NT2/D1 (cell line): ENCODE data around the gene NHSL1.

ENCODE experiments used
- SUZ12 ChIP-seq: IDR thresholded peaks from 2 replicates; pipeline ENCODE4 v1.6.1; 2011; ENCODE audit not compliant: insufficient read length, insufficient read depth; ENCODE audit errors: extremely low read depth
- YY1 ChIP-seq: IDR thresholded peaks from 2 replicates; pipeline ENCODE4 v1.6.1; 2011; ENCODE audit not compliant: insufficient read length, insufficient read depth
- ZNF274 ChIP-seq: IDR thresholded peaks from 2 replicates; pipeline ENCODE4 v1.6.1; 2011; ENCODE audit warnings: mild to moderate bottlenecking, low read depth, low read length

GRCh38 chr6:138518054-138518453, 18.8 kb upstream of the NHSL1 start:
- no peak for TF ChIP-seq ZNF274
- no peak for TF ChIP-seq YY1
- no peak for TF ChIP-seq SUZ12
